OCI-LY3 (cell line): Measurements from ENCODE around the gene DIP2C.

Experiments
- H2AFZ ChIP-seq: fragments of 200-600, 300-600 bp; shearing (Covaris generic); 2 replicates; pipeline ENCODE4 v1.6.0; 2014; ENCODE audit warnings: antibody characterized with exemption, low read depth, low read length
- H3K27ac ChIP-seq: fragments of 200-600, 300-600 bp; sonication (generic); 2 replicates; pipeline ENCODE4 v1.5.1; 2014; ENCODE audit warnings: mild to moderate bottlenecking, low read length, moderate library complexity, mixed read lengths
- H3K27me3 ChIP-seq: fragments of 200-600, 300-600 bp; sonication (generic); 2 replicates; pipeline ENCODE4 v1.6.1; 2014; ENCODE audit warnings: low read depth, low read length, mixed read lengths
- H3K36me3 ChIP-seq: fragments of 200-600, 300-600 bp; sonication (generic); replicated peaks from 2 replicates; pipeline ENCODE3; 2014; ENCODE audit warnings: low read depth, low read length, mixed read lengths
- H3K4me1 ChIP-seq: fragments of 300-600, 200-600 bp; sonication (generic); 2 replicates; pipeline ENCODE4 v1.6.1; 2014; ENCODE audit warnings: low read length, mixed read lengths
- H3K4me2 ChIP-seq: fragments of 200-600, 300-600 bp; sonication (generic); 2 replicates; pipeline ENCODE4 v1.6.1; 2014; ENCODE audit warnings: low read length, mixed read lengths
- H3K4me3 ChIP-seq: fragments of 300-600, 200-600 bp; sonication (generic); 2 replicates; pipeline ENCODE4 v1.5.1; 2014; ENCODE audit warnings: antibody characterized with exemption, mild to moderate bottlenecking, low read length, moderate library complexity
- H3K79me2 ChIP-seq: fragments of 300-600, 200-600 bp; shearing (Covaris generic); 2 replicates; pipeline ENCODE4 v1.6.1; 2014; ENCODE audit warnings: mild to moderate bottlenecking, low read length, mixed read lengths
- H3K9ac ChIP-seq: fragments of 300-600, 200-600 bp; shearing (Covaris generic); 2 replicates; pipeline ENCODE4 v1.6.0; 2014; ENCODE audit warnings: mild to moderate bottlenecking, low read length, moderate library complexity
- H3K9me3 ChIP-seq: fragments of 200-600, 300-600 bp; shearing (Covaris generic); 2 replicates; pipeline ENCODE4 v1.6.1; 2014; ENCODE audit warnings: low read length, mixed read lengths; ENCODE audit not compliant: insufficient read depth
- H4K20me1 ChIP-seq: fragments of 200-600, 300-600 bp; sonication (generic); 2 replicates; pipeline ENCODE4 v1.6.1; 2016; ENCODE audit warnings: low read length, mixed read lengths; ENCODE audit not compliant: insufficient read depth
- CTCF ChIP-seq: fragments of 200-600, 300-600 bp; sonication (generic); IDR thresholded peaks from 2 replicates; pipeline ENCODE4 v1.5.1; 2014; ENCODE audit warnings: antibody characterized with exemption, low read length, low read depth
- EZH2phosphoT487 ChIP-seq: fragments of 200-600 bp; shearing (Covaris generic); IDR thresholded peaks from 2 replicates; pipeline ENCODE4 v1.6.1; 2018; ENCODE audit warnings: antibody characterized with exemption, mixed run types, low read depth

Gene DIP2C

GRCh38 chr10:478471-479245 is 210.8 kb downstream of the DIP2C start:
- Histone ChIP-seq H3K27me3 (no peaks in the 10 kb centered on the region), H3K79me2 (no peaks in the 10 kb centered on the region), H3K4me3 (no peak overlapping the region), H3K4me2 (no peak overlapping the region), H2AFZ (no peak overlapping the region), H4K20me1 (no peaks in the 10 kb centered on the region), H3K4me1 (peaks cover 12% of the 10 kb centered on the region), H3K27ac (no peak overlapping the region), H3K36me3 (no peaks in the 10 kb centered on the region), H3K9me3 (no peaks in the 10 kb centered on the region), H3K9ac (no peak overlapping the region)
- TF ChIP-seq EZH2phosphoT487 (no peak), CTCF (no peak)

GRCh38 chr10:477620-478019 is 211.8 kb downstream of the DIP2C start:
- Histone ChIP-seq H3K36me3 (no peaks in the 10 kb centered on the region), H3K27me3 (no peaks in the 10 kb centered on the region), H3K9ac (no peak overlapping the region), H2AFZ (no peak overlapping the region), H3K4me3 (no peak overlapping the region), H4K20me1 (no peaks in the 10 kb centered on the region), H3K9me3 (no peaks in the 10 kb centered on the region), H3K79me2 (no peaks in the 10 kb centered on the region), H3K4me1 (peaks cover 12% of the 10 kb centered on the region), H3K27ac (no peak overlapping the region), H3K4me2 (no peak overlapping the region)
- TF ChIP-seq CTCF = no peak
- TF ChIP-seq EZH2phosphoT487 = no peak

GRCh38 chr10:476455-476780 is 213.1 kb downstream of the DIP2C start:
- Histone ChIP-seq H3K9me3 (no peaks in the 10 kb centered on the region), H3K27me3 (no peaks in the 10 kb centered on the region), H3K4me1 (peaks cover 12% of the 10 kb centered on the region), H3K79me2 (no peaks in the 10 kb centered on the region), H4K20me1 (no peaks in the 10 kb centered on the region), H3K27ac (no peak overlapping the region), H2AFZ (no peak overlapping the region), H3K36me3 (no peaks in the 10 kb centered on the region), H3K4me3 (no peak overlapping the region), H3K9ac (no peak overlapping the region), H3K4me2 (peak overlapping the region; percentile 49)
- TF ChIP-seq EZH2phosphoT487 (no peak), CTCF (no peak)

- Histone ChIP-seq H3K27me3 (no peaks in the 10 kb centered on the region), H3K4me1 (peaks cover 12% of the 10 kb centered on the region), H3K4me2 (peak overlapping the region; percentile 49), H3K36me3 (no peaks in the 10 kb centered on the region), H3K9ac (no peak overlapping the region), H4K20me1 (no peaks in the 10 kb centered on the region), H3K4me3 (peak overlapping the region; percentile 44), H2AFZ (no peak overlapping the region), H3K79me2 (no peaks in the 10 kb centered on the region), H3K27ac (no peak overlapping the region), H3K9me3 (no peaks in the 10 kb centered on the region)
- TF ChIP-seq CTCF (no peak), EZH2phosphoT487 (no peak)
Measured at GRCh38 chr10:475709-476454, 213.6 kb downstream of the DIP2C start.
